H9 (cell line): ENCODE results near the gene ODAD3. TPM values are rescaled to one million over a fixed set of nuclear protein-coding genes. Genes with fewer than 3 reads are reported as not detected.

Source experiments
- DNase-seq: peaks from one replicate; pipeline ENCODE4 v3.0.0-alpha.2; 2017
- H2AFZ ChIP-seq: one replicate; pipeline ENCODE4 v1.6.1; 2013; ENCODE audit warnings: mild to moderate bottlenecking, low read length, control low read depth, moderate library complexity
- H2AK5ac ChIP-seq: 2 replicates; pipeline ENCODE4 v1.6.1; 2013; ENCODE audit warnings: low read length, control low read depth, mixed read lengths; ENCODE audit not compliant: insufficient read length
- H2BK120ac ChIP-seq: one replicate; pipeline ENCODE4 v1.6.1; 2013; ENCODE audit warnings: low read depth, mild to moderate bottlenecking, low read length, control low read depth, inconsistent platforms; ENCODE audit not compliant: poor library complexity, severe bottlenecking
- H2BK12ac ChIP-seq: 2 replicates; pipeline ENCODE4 v1.6.1; 2013; ENCODE audit warnings: low read length, control low read depth, mixed read lengths, low read depth; ENCODE audit not compliant: insufficient read length
- H2BK15ac ChIP-seq: 2 replicates; pipeline ENCODE4 v1.6.1; 2013; ENCODE audit warnings: low read depth, low read length, control low read depth
- H2BK20ac ChIP-seq: one replicate; pipeline ENCODE4 v1.6.1; 2013; ENCODE audit warnings: low read depth, mild to moderate bottlenecking, low read length, control low read depth, inconsistent platforms; ENCODE audit not compliant: poor library complexity, severe bottlenecking
- H2BK5ac ChIP-seq: 2 replicates; pipeline ENCODE4 v1.6.1; 2013; ENCODE audit warnings: low read length, control low read depth, mixed read lengths; ENCODE audit not compliant: insufficient read length
- H3K14ac ChIP-seq: 2 replicates; pipeline ENCODE4 v1.6.1; 2013; ENCODE audit warnings: low read length, control low read depth; ENCODE audit not compliant: insufficient read depth
- H3K18ac ChIP-seq: 2 replicates; pipeline ENCODE4 v1.6.1; 2013; ENCODE audit warnings: low read depth, mild to moderate bottlenecking, mixed read lengths, low read length, control low read depth; ENCODE audit not compliant: insufficient read length
- H3K23ac ChIP-seq: 2 replicates; pipeline ENCODE4 v1.6.1; 2013; ENCODE audit warnings: low read length, control low read depth, mixed read lengths, low read depth; ENCODE audit not compliant: insufficient read length
- H3K23me2 ChIP-seq: 2 replicates; pipeline ENCODE4 v1.6.1; 2013; ENCODE audit warnings: low read depth, mild to moderate bottlenecking, mixed read lengths, low read length, control low read depth; ENCODE audit not compliant: insufficient read length, poor library complexity, severe bottlenecking
- H3K27ac ChIP-seq: 2 replicates; pipeline ENCODE4 v1.5.1; 2013; ENCODE audit warnings: low read length, control low read depth, mixed read lengths, low read depth; ENCODE audit not compliant: insufficient read length
- H3K27me3 ChIP-seq: 2 replicates; pipeline ENCODE4 v1.6.1; 2013; ENCODE audit warnings: low read length, control low read depth, inconsistent platforms; ENCODE audit not compliant: insufficient read depth
- H3K4ac ChIP-seq: 2 replicates; pipeline ENCODE4 v1.6.1; 2013; ENCODE audit warnings: low read depth, mild to moderate bottlenecking, control low read depth, inconsistent platforms, low read length, moderate library complexity
- H3K4me1 ChIP-seq: 2 replicates; pipeline ENCODE4 v1.6.1; 2013; ENCODE audit warnings: low read length, control low read depth, inconsistent platforms; ENCODE audit not compliant: insufficient read depth
- H3K4me2 ChIP-seq: 2 replicates; pipeline ENCODE4 v1.6.1; 2013; ENCODE audit warnings: low read length, control low read depth, mixed read lengths; ENCODE audit not compliant: insufficient read length, insufficient read depth
- H3K56ac ChIP-seq: 2 replicates; pipeline ENCODE4 v1.6.1; 2013; ENCODE audit warnings: low read depth, mild to moderate bottlenecking, mixed read lengths, low read length, control low read depth; ENCODE audit not compliant: insufficient read length
- H3K79me1 ChIP-seq: 2 replicates; pipeline ENCODE4 v1.6.1; 2013; ENCODE audit warnings: low read depth, mild to moderate bottlenecking, moderate library complexity, low read length, control low read depth, inconsistent platforms; ENCODE audit not compliant: insufficient read depth, poor library complexity, severe bottlenecking
- H3K79me2 ChIP-seq: 2 replicates; pipeline ENCODE4 v1.6.1; 2013; ENCODE audit warnings: low read length, control low read depth, inconsistent platforms; ENCODE audit not compliant: insufficient read depth
- H3K9ac ChIP-seq: 2 replicates; pipeline ENCODE4 v1.6.1; 2013; ENCODE audit warnings: low read length, control low read depth, mixed read lengths; ENCODE audit not compliant: insufficient read length; ENCODE audit errors: extremely low read depth
- H3K9me3 ChIP-seq: one replicate; pipeline ENCODE4 v1.6.1; 2013; ENCODE audit warnings: low read depth, low read length, inconsistent platforms; ENCODE audit not compliant: control insufficient read depth
- H3T11ph ChIP-seq: one replicate; pipeline ENCODE4 v1.6.1; 2013; ENCODE audit warnings: mild to moderate bottlenecking, low read length, control low read depth, inconsistent platforms
- H4K20me1 ChIP-seq: one replicate; pipeline ENCODE4 v1.6.1; 2013; ENCODE audit not compliant: control insufficient read depth, insufficient read length, insufficient read depth
- H4K5ac ChIP-seq: 2 replicates; pipeline ENCODE4 v1.6.1; 2013; ENCODE audit warnings: low read depth, mild to moderate bottlenecking, mixed read lengths, low read length, control low read depth; ENCODE audit not compliant: insufficient read length
- H4K8ac ChIP-seq: replicated peaks from 2 replicates; pipeline ENCODE4 v1.6.1; 2013; ENCODE audit warnings: low read length, control low read depth, mixed read lengths, low read depth; ENCODE audit not compliant: insufficient read length
- H4K91ac ChIP-seq: 2 replicates; pipeline ENCODE4 v1.6.1; 2013; ENCODE audit warnings: low read depth, mild to moderate bottlenecking, moderate library complexity, mixed read lengths, low read length, control low read depth; ENCODE audit not compliant: insufficient read length
- H3K27ac Mint-ChIP-seq, 3 experiments: 2 replicates in 2 of 3; 3 replicates in 1 of 3; pipeline ENCODE4 v1.8.0; 2020 to 2021; ENCODE audit warnings: mixed read lengths in 3 of 3, mild to moderate bottlenecking in 1 of 3, moderate library complexity in 1 of 3
- H3K27me3 Mint-ChIP-seq: 2 replicates; pipeline ENCODE4 v1.8.0; 2021; ENCODE audit warnings: low read depth, mild to moderate bottlenecking, moderate library complexity, mixed read lengths
- H3K36me3 Mint-ChIP-seq, 3 experiments: 2 replicates in 2 of 3; 3 replicates in 1 of 3; pipeline ENCODE4 v1.8.0; 2020 to 2021; ENCODE audit warnings: low read depth in 3 of 3, mixed read lengths in 3 of 3; ENCODE audit not compliant: insufficient read depth in 1 of 3
- H3K4me1 Mint-ChIP-seq, 2 experiments: 2 replicates each; pipeline ENCODE4 v1.8.0; 2020; ENCODE audit warnings: mixed read lengths in 2 of 2
- H3K4me3 Mint-ChIP-seq, 2 experiments: 2 replicates in 1 of 2; 3 replicates in 1 of 2; pipeline ENCODE4 v1.8.0; 2020 to 2021; ENCODE audit warnings: mild to moderate bottlenecking in 2 of 2, mixed read lengths in 2 of 2, moderate library complexity in 1 of 2
- H3K9me3 Mint-ChIP-seq, 2 experiments: 2 replicates in 1 of 2; 3 replicates in 1 of 2; pipeline ENCODE4 v1.8.0; 2020; ENCODE audit warnings: mild to moderate bottlenecking in 2 of 2, mixed read lengths in 2 of 2, moderate library complexity in 1 of 2
- CTCF ChIP-seq: fragments of 200-600 bp; sonication (generic); conservative IDR thresholded peaks from 3 replicates; pipeline ENCODE4 v1.8.0; 2021; ENCODE audit warnings: antibody characterized with exemption, mild to moderate bottlenecking
- WGBS: extraction: QIAGEN DNeasy Blood & Tissue Kit; methylation state at CpG from one replicate; pipeline ENCODE4 v1.1.7; 2013; ENCODE audit warnings: missing lambda C conversion rate, low lambda C conversion rate, mixed read lengths; ENCODE audit not compliant: insufficient read length; ENCODE audit errors: extremely low coverage; 5-methylcytosine and 5-hydroxymethylcytosine counted together
- total RNA-seq: library from RNA; stranded (reverse); gene quantifications from 2 replicates; pipeline ENCODE4 v1.2.1, GENCODE V29; 2021

ODAD3 gene
- total RNA-seq, 1 experiment from 2014 or later, result 2.5 TPM

GRCh38 chr19:11383706-11384048, 51.2 kb downstream of the ODAD3 start:
- Histone ChIP-seq H2AK5ac (no peak overlapping the region), H3K9me3 (no peaks in the 10 kb centered on the region), H3K56ac (no peak overlapping the region), H2BK5ac (no peak overlapping the region), H2BK120ac (no peak overlapping the region), H3K79me2 (no peaks in the 10 kb centered on the region), H4K8ac (no peak overlapping the region), H4K5ac (no peak overlapping the region), H3K23ac (no peak overlapping the region), H3K23me2 (peaks cover 18% of the 10 kb centered on the region), H3K14ac (no peak overlapping the region), H3K79me1 (no peaks in the 10 kb centered on the region), H2BK15ac (no peak overlapping the region), H2AFZ (no peak overlapping the region), H4K20me1 (peaks cover 4% of the 10 kb centered on the region), H3K4me2 (peak overlapping the region; percentile 86), H3K4ac (no peak overlapping the region), H3K18ac (no peak overlapping the region), H3K27me3 (no peaks in the 10 kb centered on the region), H3K27ac (no peak overlapping the region), H3K9ac (no peak overlapping the region), H2BK20ac (no peak overlapping the region), H2BK12ac (no peak overlapping the region), H3T11ph (no peak overlapping the region), H4K91ac (no peak overlapping the region), H3K4me1 (no peaks in the 10 kb centered on the region)
- DNase-seq, result no peak
- Mint-ChIP-seq H3K36me3 (peaks cover 1 to 5% (median 3%) of the 10 kb centered on the region in 3 experiments; a peak in 5 of 7 replicates), H3K27ac (no peak overlapping the region), H3K9me3 (no peaks in the 10 kb centered on the region), H3K4me1 (peaks cover 9 to 23% of the 10 kb centered on the region in 2 experiments), H3K27me3 (peaks cover 2% of the 10 kb centered on the region; the same call in 1 of the 2 replicates), H3K4me3 (peak overlapping the region; percentile 92 to 95)
- TF ChIP-seq CTCF, result no peak
- WGBS, result no CpG with 5 or more reads among the region's 9 CpGs
